Measurements from ENCODE around the gene SEMA3F. TPM values are rescaled to one million over a fixed set of nuclear protein-coding genes. Genes with fewer than 3 reads are reported as not detected.
A peak's percentile ranks its signal among the peaks of the same experiment; 100 is the strongest.

Gene SEMA3F
- total RNA-seq, 1 donor from 2014 or later = 132 TPM

- DNase-seq (ENCODE audit: low spot score) = no peak
These were observed 78.1 kb downstream of the SEMA3F start for GRCh38 chr3:50233176-50233575.

GRCh38 chr3:50235716-50236483 is 80.8 kb downstream of the SEMA3F start, which contains the start of gene GNAI2:
TSS of gene GNAI2 (plus strand) at chr3:50236204. CDS start at chr3:50236336, 132 bp downstream.
- peak; percentile 99 for DNase-seq (ENCODE audit: low spot score)

GRCh38 chr3:50236484-50237132 is 81.5 kb downstream of the SEMA3F start:
- DNase-seq (ENCODE audit: low spot score) = no peak

- peak; percentile 61 for DNase-seq (ENCODE audit: low spot score)
These were observed 82.1 kb downstream of the SEMA3F start for GRCh38 chr3:50237133-50237651.

GRCh38 chr3:50237754-50238548 is 82.8 kb downstream of the SEMA3F start:
- peak; percentile 90 for DNase-seq (ENCODE audit: low spot score)

GRCh38 chr3:50238549-50239026 is 83.5 kb downstream of the SEMA3F start:
- DNase-seq (ENCODE audit: low spot score) = peak; percentile 91

Other genes starting within 250 kb of the SEMA3F start
- 11.8 TPM for gene MON1A, start 225.5 kb upstream of the SEMA3F start, total RNA-seq
- gene RBM6, start 215.2 kb upstream of the SEMA3F start, total RNA-seq = 130 TPM
- 220 TPM for gene RBM5, start 66.4 kb upstream of the SEMA3F start, total RNA-seq
- not detected for gene GNAT1, start 36.3 kb downstream of the SEMA3F start, total RNA-seq
- 0.34 TPM for gene SLC38A3, start 49.9 kb downstream of the SEMA3F start, total RNA-seq
- gene GNAI2, start 80.9 kb downstream of the SEMA3F start, total RNA-seq = 222 TPM
- 18.2 TPM for gene SEMA3B, start 113.8 kb downstream of the SEMA3F start, total RNA-seq
- gene LSMEM2, start 123.8 kb downstream of the SEMA3F start, total RNA-seq = not detected
- 104 TPM for gene IFRD2, start 137.1 kb downstream of the SEMA3F start, total RNA-seq
- 1.8 TPM for gene HYAL3, start 144.1 kb downstream of the SEMA3F start, total RNA-seq
- gene NAA80, start 144.1 kb downstream of the SEMA3F start, total RNA-seq = 10.7 TPM
- gene HYAL1, start 148.2 kb downstream of the SEMA3F start, total RNA-seq = 9.8 TPM
- 87.9 TPM for gene HYAL2, start 167.4 kb downstream of the SEMA3F start, total RNA-seq
- 24.7 TPM for gene TUSC2, start 172.9 kb downstream of the SEMA3F start, total RNA-seq
- gene RASSF1, start 185.5 kb downstream of the SEMA3F start, total RNA-seq = 21.2 TPM
- 0.26 TPM for gene ZMYND10, start 190.4 kb downstream of the SEMA3F start, total RNA-seq
- 20.5 TPM for gene NPRL2, start 195.5 kb downstream of the SEMA3F start, total RNA-seq
- gene CYB561D2, start 195.5 kb downstream of the SEMA3F start, total RNA-seq = 27.5 TPM
- 30.4 TPM for gene TMEM115, start 204.2 kb downstream of the SEMA3F start, total RNA-seq